HEK293 (cell line): ENCODE results near the gene LIPE.

Experiments
- BCL11A ChIP-seq: fragments of 450-650 bp; formaldehyde crosslinking; IDR thresholded peaks from 2 replicates; pipeline ENCODE4 v1.5.1; 2016; ENCODE audit warnings: low read depth, missing biosample characterization, missing genetic modification characterization
- BCL11B ChIP-seq: fragments of 450-650 bp; formaldehyde crosslinking; IDR thresholded peaks from 2 replicates; pipeline ENCODE4 v1.5.1; 2016; ENCODE audit warnings: low read depth, missing biosample characterization, missing genetic modification characterization
- FEZF1 ChIP-seq: fragments of 450-650 bp; formaldehyde crosslinking; IDR thresholded peaks from 2 replicates; pipeline ENCODE4 v1.5.1; 2016; ENCODE audit warnings: missing biosample characterization, missing genetic modification characterization
- GLIS1 ChIP-seq: fragments of 450-650 bp; formaldehyde crosslinking; IDR thresholded peaks from 2 replicates; pipeline ENCODE4 v1.5.1; 2016; ENCODE audit warnings: missing biosample characterization, missing genetic modification characterization
- KLF7 ChIP-seq: fragments of 450-650 bp; formaldehyde crosslinking; IDR thresholded peaks from 2 replicates; pipeline ENCODE4 v1.5.1; 2016; ENCODE audit warnings: missing biosample characterization, missing genetic modification characterization, borderline replicate concordance
- OSR2 ChIP-seq: fragments of 450-650 bp; formaldehyde crosslinking; IDR thresholded peaks from 2 replicates; pipeline ENCODE4 v1.5.1; 2016; ENCODE audit warnings: missing biosample characterization, missing genetic modification characterization
- PRDM1 ChIP-seq: fragments of 450-650 bp; formaldehyde crosslinking; IDR thresholded peaks from 2 replicates; pipeline ENCODE4; 2016; ENCODE audit warnings: missing biosample characterization, missing genetic modification characterization
- PRDM10 ChIP-seq: fragments of 450-650 bp; formaldehyde crosslinking; IDR thresholded peaks from 2 replicates; pipeline ENCODE4 v1.5.1; 2016; ENCODE audit warnings: missing biosample characterization, missing genetic modification characterization
- RBAK ChIP-seq: fragments of 450-650 bp; formaldehyde crosslinking; IDR thresholded peaks from 2 replicates; pipeline ENCODE4 v1.5.1; 2016; ENCODE audit warnings: missing biosample characterization, missing genetic modification characterization
- REPIN1 ChIP-seq: fragments of 450-650 bp; formaldehyde crosslinking; IDR thresholded peaks from 2 replicates; pipeline ENCODE4 v1.5.1; 2017; ENCODE audit warnings: missing biosample characterization, missing genetic modification characterization, low read depth
- SETDB1 ChIP-seq: IDR thresholded peaks from one replicate; pipeline ENCODE4 v1.6.1; 2017; ENCODE audit warnings: mild to moderate bottlenecking, low read length, moderate library complexity, mixed read lengths; ENCODE audit not compliant: insufficient read length
- YY1 ChIP-seq: fragments of 450-650 bp; formaldehyde crosslinking; IDR thresholded peaks from 2 replicates; pipeline ENCODE4 v1.5.1; 2018; ENCODE audit warnings: missing biosample characterization, missing genetic modification characterization
- ZBTB20 ChIP-seq: fragments of 450-650 bp; formaldehyde crosslinking; IDR thresholded peaks from 2 replicates; pipeline ENCODE4 v1.5.1; 2016; ENCODE audit warnings: missing biosample characterization, missing genetic modification characterization
- ZBTB8A ChIP-seq: fragments of 450-650 bp; formaldehyde crosslinking; IDR thresholded peaks from 2 replicates; pipeline ENCODE4 v1.5.1; 2016; ENCODE audit warnings: missing biosample characterization, missing genetic modification characterization
- ZEB2 ChIP-seq: fragments of 450-650 bp; formaldehyde crosslinking; IDR thresholded peaks from 2 replicates; pipeline ENCODE4 v1.5.1; 2016; ENCODE audit warnings: missing biosample characterization, missing genetic modification characterization
- ZNF10 ChIP-seq: fragments of 450-650 bp; formaldehyde crosslinking; IDR thresholded peaks from 2 replicates; pipeline ENCODE4 v1.5.1; 2017; ENCODE audit warnings: missing biosample characterization, missing genetic modification characterization
- ZNF112 ChIP-seq: fragments of 450-650 bp; formaldehyde crosslinking; IDR thresholded peaks from 2 replicates; pipeline ENCODE4 v1.5.0; 2017; ENCODE audit warnings: missing biosample characterization, missing genetic modification characterization
- ZNF133 ChIP-seq: fragments of 450-650 bp; formaldehyde crosslinking; IDR thresholded peaks from 2 replicates; pipeline ENCODE4 v1.5.1; 2016; ENCODE audit warnings: missing biosample characterization, missing genetic modification characterization
- ZNF138 ChIP-seq: fragments of 450-650 bp; formaldehyde crosslinking; IDR thresholded peaks from 2 replicates; pipeline ENCODE4 v1.5.1; 2016; ENCODE audit warnings: missing biosample characterization, missing genetic modification characterization, borderline replicate concordance
- ZNF146 ChIP-seq: fragments of 450-650 bp; formaldehyde crosslinking; IDR thresholded peaks from 2 replicates; pipeline ENCODE4 v1.5.1; 2016; ENCODE audit warnings: missing biosample characterization, missing genetic modification characterization
- ZNF174 ChIP-seq: fragments of 450-650 bp; formaldehyde crosslinking; IDR thresholded peaks from 2 replicates; pipeline ENCODE4 v1.5.0; 2017; ENCODE audit warnings: missing biosample characterization, mild to moderate bottlenecking, missing genetic modification characterization
- ZNF211 ChIP-seq: fragments of 450-650 bp; formaldehyde crosslinking; IDR thresholded peaks from 2 replicates; pipeline ENCODE4 v1.5.1; 2016; ENCODE audit warnings: low read depth, missing biosample characterization, missing genetic modification characterization
- ZNF280D ChIP-seq: fragments of 450-650 bp; formaldehyde crosslinking; IDR thresholded peaks from 2 replicates; pipeline ENCODE4 v1.5.1; 2016; ENCODE audit warnings: missing biosample characterization, missing genetic modification characterization
- ZNF354C ChIP-seq: fragments of 450-650 bp; formaldehyde crosslinking; IDR thresholded peaks from 2 replicates; pipeline ENCODE4 v1.5.1; 2016; ENCODE audit warnings: missing biosample characterization, missing genetic modification characterization, low read depth, borderline replicate concordance
- ZNF416 ChIP-seq: fragments of 450-650 bp; formaldehyde crosslinking; IDR thresholded peaks from 2 replicates; pipeline ENCODE4 v1.5.1; 2016; ENCODE audit warnings: missing biosample characterization, missing genetic modification characterization
- ZNF426 ChIP-seq: fragments of 450-650 bp; formaldehyde crosslinking; IDR thresholded peaks from 2 replicates; pipeline ENCODE4 v1.5.1; 2017; ENCODE audit warnings: missing biosample characterization, missing genetic modification characterization, mild to moderate bottlenecking, inconsistent platforms, moderate library complexity
- ZNF548 ChIP-seq: fragments of 450-650 bp; formaldehyde crosslinking; IDR thresholded peaks from 2 replicates; pipeline ENCODE4 v1.5.1; 2016; ENCODE audit warnings: missing biosample characterization, missing genetic modification characterization
- ZNF558 ChIP-seq: fragments of 450-650 bp; formaldehyde crosslinking; IDR thresholded peaks from 2 replicates; pipeline ENCODE4 v1.5.1; 2016; ENCODE audit warnings: missing biosample characterization, missing genetic modification characterization
- ZNF571 ChIP-seq: fragments of 450-650 bp; formaldehyde crosslinking; IDR thresholded peaks from 2 replicates; pipeline ENCODE4 v1.5.0; 2017; ENCODE audit warnings: missing biosample characterization, missing genetic modification characterization
- ZNF600 ChIP-seq: fragments of 450-650 bp; formaldehyde crosslinking; IDR thresholded peaks from 2 replicates; pipeline ENCODE4 v1.5.1; 2016; ENCODE audit warnings: missing biosample characterization, missing genetic modification characterization
- ZNF610 ChIP-seq: fragments of 450-650 bp; formaldehyde crosslinking; IDR thresholded peaks from 2 replicates; pipeline ENCODE4 v1.5.1; 2016; ENCODE audit warnings: missing biosample characterization, missing genetic modification characterization, borderline replicate concordance
- ZNF623 ChIP-seq: fragments of 450-650 bp; formaldehyde crosslinking; IDR thresholded peaks from 2 replicates; pipeline ENCODE4 v1.5.1; 2016; ENCODE audit warnings: missing biosample characterization, missing genetic modification characterization
- ZNF658 ChIP-seq: fragments of 450-650 bp; formaldehyde crosslinking; IDR thresholded peaks from 2 replicates; pipeline ENCODE4; 2016; ENCODE audit warnings: missing biosample characterization, missing genetic modification characterization
- ZNF768 ChIP-seq: fragments of 450-650 bp; formaldehyde crosslinking; IDR thresholded peaks from 2 replicates; pipeline ENCODE4 v1.5.1; 2018; ENCODE audit warnings: missing biosample characterization, mild to moderate bottlenecking, missing genetic modification characterization
- ZSCAN16 ChIP-seq: fragments of 450-650 bp; formaldehyde crosslinking; IDR thresholded peaks from 2 replicates; pipeline ENCODE4 v1.5.1; 2016; ENCODE audit warnings: missing biosample characterization, missing genetic modification characterization
- ZSCAN23 ChIP-seq: fragments of 450-650 bp; formaldehyde crosslinking; IDR thresholded peaks from 2 replicates; pipeline ENCODE4 v1.5.1; 2016; ENCODE audit warnings: missing biosample characterization, missing genetic modification characterization
- ZSCAN30 ChIP-seq: fragments of 450-650 bp; IDR thresholded peaks from 2 replicates; pipeline ENCODE4 v1.5.1; 2018; ENCODE audit warnings: missing biosample characterization, mild to moderate bottlenecking, missing genetic modification characterization, moderate library complexity

The LIPE gene

GRCh38 chr19:42386974-42387707, 40.0 kb downstream of the LIPE start (continued):
- TF ChIP-seq BCL11A (tag by site-specific recombination) = no peak
- peak; percentile 73 for TF ChIP-seq PRDM10 (tag by site-specific recombination)
- no peak for TF ChIP-seq ZSCAN23 (tag by site-specific recombination)
- TF ChIP-seq ZNF658 (tag by site-specific recombination) = no peak
- TF ChIP-seq OSR2 (tag by site-specific recombination) = peak; percentile 48; the same call in 1 of the 2 replicates
- TF ChIP-seq FEZF1 = peak; percentile 56
- TF ChIP-seq ZNF146 (tag by site-specific recombination) = no peak
- no peak for TF ChIP-seq ZNF133 (tag by site-specific recombination)
- TF ChIP-seq ZNF354C = no peak
- TF ChIP-seq ZSCAN16 (tag by site-specific recombination) = no peak
- no peak for TF ChIP-seq ZNF558
- no peak for TF ChIP-seq ZNF416 (tag by site-specific recombination)
- TF ChIP-seq ZNF280D = no peak
- TF ChIP-seq ZNF600 (tag by site-specific recombination) = peak; percentile 98
- TF ChIP-seq ZBTB20 (tag by site-specific recombination) = peak; percentile 56; the same call in 1 of the 2 replicates
- TF ChIP-seq GLIS1 = peak; percentile 72
- TF ChIP-seq ZNF10 (tag by site-specific recombination) = 0 out of 2 replicates have a peak, but pooled peaks have one; percentile 42
- TF ChIP-seq ZNF610 (tag by site-specific recombination) = peak; percentile 73; the same call in 1 of the 2 replicates
- no peak for TF ChIP-seq ZNF112 (tag by site-specific recombination)
- 0 out of 2 replicates have a peak, but pooled peaks have one; percentile 73 for TF ChIP-seq ZSCAN30 (tag by site-specific recombination)
- TF ChIP-seq ZNF768 (tag by site-specific recombination) = no peak
- no peak; the same call in 1 of the 2 replicates for TF ChIP-seq YY1 (tag by site-specific recombination)
- TF ChIP-seq BCL11B (tag by site-specific recombination) = peak; percentile 20; the same call in 1 of the 2 replicates
- no peak for TF ChIP-seq ZNF174 (tag by site-specific recombination)
- TF ChIP-seq ZNF426 (tag by site-specific recombination) = no peak
- peak; percentile 81 for TF ChIP-seq ZEB2
- TF ChIP-seq ZNF571 (tag by site-specific recombination) = no peak
- TF ChIP-seq SETDB1 = no peak
- no peak for TF ChIP-seq RBAK (tag by site-specific recombination)
- TF ChIP-seq ZBTB8A (tag by site-specific recombination) = peak; percentile 99
- 0 out of 2 replicates have a peak, but pooled peaks have one; percentile 16 for TF ChIP-seq KLF7 (tag by site-specific recombination)
- TF ChIP-seq ZNF548 (tag by site-specific recombination) = no peak
- TF ChIP-seq ZNF138 (tag by site-specific recombination) = no peak
- TF ChIP-seq ZNF211 (tag by site-specific recombination) = no peak
- TF ChIP-seq PRDM1 (tag by site-specific recombination) = peak; percentile 86
- no peak for TF ChIP-seq REPIN1 (tag by site-specific recombination)
- TF ChIP-seq ZNF623 (tag by site-specific recombination) = no peak
